HG02798 (cell line): ENCODE measurements around the gene CAPNS1.
"Not testable (repeated sequence)": the region's sequence is repeated elsewhere in the genome, so short reads cannot be mapped to it uniquely, and the experiment has no call there.

ENCODE experiments used
- ATAC-seq: cut with Tn5 transposase; IDR thresholded peaks from one replicate; pipeline ENCODE4 v1.9.1; 2021; ENCODE audit warnings: mild to moderate bottlenecking; ENCODE audit not compliant: unreplicated experiment, poor library complexity

CAPNS1 gene

DNA sequence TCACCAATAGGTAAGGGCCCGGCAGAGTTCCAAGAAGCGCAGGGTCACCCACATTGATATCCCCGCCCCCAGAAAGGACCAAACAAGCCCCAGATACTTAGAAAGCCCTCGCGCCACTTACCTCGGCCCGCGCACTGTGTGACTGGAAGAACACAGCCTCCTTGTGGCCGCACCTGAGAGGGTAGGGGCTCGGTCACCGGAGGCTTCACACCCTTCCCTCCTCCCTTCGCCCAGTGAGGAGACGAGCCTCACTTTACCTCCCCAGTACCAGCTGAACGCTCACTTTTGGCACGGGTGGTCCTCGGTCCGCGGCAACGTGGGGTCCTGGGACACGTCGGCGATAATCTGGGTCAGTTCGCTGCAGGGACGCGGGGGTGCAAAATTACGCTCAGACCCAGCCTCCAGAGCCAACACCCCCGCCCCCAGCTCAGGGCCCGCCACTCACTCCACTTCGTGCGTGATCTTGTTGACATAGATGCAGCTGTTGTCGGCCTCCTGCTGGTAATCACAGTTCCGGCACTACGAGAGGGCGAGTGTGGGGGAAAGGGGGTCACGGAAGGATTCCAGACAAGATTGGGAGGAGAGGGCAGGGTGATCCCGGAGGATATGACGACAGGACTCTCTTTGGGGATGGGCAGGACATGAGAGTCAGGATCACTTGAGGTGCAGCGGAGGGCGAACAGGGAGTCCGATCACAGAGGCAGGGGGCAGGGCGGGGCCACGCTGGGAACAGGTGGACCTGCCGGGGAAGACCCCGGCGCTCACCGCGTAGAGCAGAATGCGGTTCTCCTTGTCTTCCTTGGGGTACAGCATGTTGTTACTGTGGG, 25.8 kb upstream of the CAPNS1 start:
- peak; percentile 0 for ATAC-seq

DNA sequence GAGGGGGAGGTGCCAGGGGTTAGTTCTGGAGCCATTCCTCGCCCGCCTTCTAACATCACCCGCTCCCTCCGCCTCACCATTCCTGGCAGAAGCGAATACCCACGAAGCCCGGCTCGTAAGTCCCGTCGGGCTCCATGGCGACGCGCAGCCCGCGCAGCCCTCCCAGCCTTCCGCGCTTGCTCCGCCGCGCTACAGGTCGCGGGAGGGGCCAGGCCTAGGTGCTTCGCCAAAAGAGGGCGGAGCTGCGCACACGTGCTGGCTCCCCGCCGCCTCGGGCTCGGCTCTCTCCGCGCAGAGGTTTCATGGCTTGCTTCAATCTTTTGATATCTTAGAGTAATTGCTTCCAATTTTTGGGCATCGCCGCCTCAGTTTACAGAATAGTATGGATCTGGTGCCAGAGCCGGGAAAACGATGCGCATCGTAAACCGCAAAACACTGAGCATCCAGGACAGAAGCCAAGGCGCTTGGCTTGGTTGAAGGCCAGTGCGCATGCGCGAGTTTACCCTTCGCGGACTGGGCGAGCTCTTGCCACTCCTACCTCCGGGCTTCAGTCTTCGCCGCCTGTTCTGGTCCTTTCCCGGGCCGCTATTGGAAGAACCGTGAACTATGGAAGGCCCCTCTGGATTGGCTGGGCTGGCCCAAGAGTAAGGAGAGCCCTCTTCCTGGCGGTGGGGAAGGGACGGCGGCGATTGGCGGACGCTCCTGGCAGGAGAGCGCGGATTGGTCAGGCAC, 25.0 kb upstream of the CAPNS1 start, which contains the start of gene POLR2I:
POLR2I (minus strand) TSS at position 155 of the 732 bp plus-strand sequence; CDS start at position 136, 19 bp downstream.
- peak; percentile 85 for ATAC-seq

DNA sequence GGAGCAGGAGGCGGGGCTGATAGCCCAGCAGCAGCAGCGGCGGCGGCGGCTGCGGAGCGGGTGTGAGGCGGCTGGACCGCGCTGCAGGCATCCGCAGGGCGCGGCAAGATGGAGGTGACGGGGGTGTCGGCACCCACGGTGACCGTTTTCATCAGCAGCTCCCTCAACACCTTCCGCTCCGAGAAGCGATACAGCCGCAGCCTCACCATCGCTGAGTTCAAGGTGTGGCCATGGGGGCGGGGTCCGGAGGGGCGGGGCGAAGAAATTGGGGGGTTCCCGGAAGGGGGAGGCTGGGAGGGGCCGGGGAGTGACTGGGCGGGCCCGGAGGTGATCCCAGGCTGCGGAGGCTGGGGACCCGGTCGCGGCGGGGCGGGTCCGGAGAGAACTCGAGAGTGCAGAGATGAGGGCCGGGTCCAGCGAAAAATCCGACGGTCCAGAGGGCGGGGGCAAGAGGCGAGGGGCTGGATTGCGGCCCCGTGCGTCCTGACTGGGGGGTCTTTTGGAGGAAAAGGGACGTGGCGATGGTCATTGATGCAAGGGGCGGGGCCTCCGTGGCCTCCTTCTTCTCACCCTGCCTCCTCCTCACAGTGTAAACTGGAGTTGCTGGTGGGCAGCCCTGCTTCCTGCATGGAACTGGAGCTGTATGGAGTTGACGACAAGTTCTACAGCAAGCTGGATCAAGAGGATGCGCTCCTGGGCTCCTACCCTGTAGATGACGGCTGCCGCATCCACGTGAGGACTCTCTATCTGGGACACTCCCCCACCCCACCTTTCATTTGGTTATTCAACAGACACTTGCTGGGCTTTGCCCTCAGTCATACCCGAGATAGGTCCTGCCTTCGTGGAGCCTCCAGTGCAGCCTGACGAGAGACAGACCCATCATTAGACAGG, 24.2 kb upstream of the CAPNS1 start, which contains the start of gene TBCB:
TBCB (plus strand) TSS at position 16 of the 891 bp plus-strand sequence; CDS start at position 109, 93 bp downstream.
- peak; percentile 34 for ATAC-seq

DNA sequence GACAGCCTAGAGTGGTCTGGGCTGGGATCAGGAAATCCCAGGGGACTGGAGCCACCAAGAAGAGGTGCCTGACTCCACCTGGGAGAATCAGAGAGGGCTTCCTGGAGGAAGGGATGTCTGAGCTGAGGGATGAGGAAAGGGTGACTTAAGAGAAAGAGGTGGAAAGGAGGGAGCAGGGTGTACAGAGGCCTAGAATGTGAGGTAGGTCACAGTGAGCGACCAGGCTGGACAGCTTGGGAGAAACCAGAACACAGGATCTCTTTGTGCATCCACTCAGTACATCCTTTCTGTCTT, 23.6 kb upstream of the CAPNS1 start:
- no peak for ATAC-seq

DNA sequence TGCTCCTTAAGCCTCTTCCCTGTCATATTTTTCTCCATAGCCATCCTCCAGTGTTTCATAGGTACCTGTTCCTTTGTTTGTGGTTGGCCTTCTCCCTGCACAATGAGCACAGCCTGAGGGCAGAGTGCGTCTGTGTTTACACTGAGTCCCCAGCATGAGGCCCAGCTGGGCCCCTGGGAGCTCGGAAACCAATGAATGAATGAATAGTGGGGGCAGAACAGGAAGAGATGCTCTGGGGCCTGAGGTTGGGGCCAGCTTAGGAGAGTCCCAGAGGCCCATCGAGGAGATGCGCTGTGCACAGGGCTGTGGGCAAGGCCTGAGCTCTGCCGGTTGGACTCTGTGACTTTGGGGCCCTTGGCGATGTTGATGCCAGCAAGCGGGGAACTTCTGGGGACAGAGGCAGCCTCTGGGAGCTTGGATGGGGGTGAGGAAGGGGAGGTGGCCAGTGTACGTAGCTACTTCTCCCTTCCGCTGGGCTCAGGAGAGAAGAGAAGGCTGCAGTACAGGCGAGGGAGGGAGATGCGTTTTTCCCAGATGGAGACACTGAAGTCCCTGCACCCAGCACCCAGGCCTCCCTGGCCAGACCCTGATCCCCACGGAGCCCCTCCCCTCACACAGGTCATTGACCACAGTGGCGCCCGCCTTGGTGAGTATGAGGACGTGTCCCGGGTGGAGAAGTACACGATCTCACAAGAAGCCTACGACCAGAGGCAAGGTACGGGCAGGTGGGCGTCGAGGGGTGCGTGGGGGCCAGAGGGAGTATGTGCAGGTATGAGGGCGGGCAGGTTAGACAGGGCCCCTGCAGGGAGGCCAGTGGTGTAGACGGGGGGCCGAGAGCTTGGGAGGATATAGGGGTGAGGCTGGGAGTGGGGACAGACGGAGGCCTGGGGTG, 19.5 kb upstream of the CAPNS1 start:
- no peak for ATAC-seq

DNA sequence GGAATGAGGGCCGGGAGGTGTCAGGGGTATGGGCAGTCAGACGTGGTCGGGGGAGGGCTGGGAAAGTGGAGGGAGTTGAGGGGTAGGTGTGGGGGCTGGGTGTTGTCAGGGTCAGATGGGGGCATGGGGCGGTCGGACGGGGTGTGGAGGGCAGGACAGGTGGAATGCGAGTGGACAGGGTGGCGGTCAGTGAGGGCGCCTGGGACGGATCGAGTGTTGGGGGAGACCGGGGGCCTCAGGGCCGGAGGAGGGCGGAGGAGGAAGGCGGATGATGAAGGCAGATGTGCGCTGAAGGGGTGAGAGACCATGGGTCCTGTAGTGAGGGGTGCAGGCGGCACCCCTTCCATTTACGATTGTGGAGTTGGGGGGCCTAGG, 18.9 kb upstream of the CAPNS1 start:
- ATAC-seq: no peak

DNA sequence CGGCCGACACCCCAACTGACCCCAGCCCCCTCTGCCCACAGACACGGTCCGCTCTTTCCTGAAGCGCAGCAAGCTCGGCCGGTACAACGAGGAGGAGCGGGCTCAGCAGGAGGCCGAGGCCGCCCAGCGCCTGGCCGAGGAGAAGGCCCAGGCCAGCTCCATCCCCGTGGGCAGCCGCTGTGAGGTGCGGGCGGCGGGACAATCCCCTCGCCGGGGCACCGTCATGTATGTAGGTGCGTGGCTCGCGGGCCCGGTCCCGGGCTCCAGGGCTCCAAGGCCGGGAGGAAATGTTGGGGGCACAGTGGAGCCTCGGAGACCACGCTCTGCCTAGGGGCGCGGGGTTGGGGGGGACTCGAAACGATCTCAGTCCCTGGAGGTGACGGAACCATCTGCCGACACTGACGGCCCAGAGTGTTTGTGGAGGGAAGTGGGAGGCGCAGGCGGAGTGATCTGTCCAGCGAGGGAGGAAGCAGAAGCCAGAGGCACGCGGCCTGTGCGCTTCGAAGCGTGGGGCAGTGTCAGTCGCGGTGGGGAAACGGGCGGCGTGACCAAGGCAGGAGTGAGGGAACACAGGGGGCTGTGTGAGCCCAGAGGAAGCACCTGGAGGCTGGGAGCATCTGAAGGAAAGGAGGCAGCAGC, 18.3 kb upstream of the CAPNS1 start:
- ATAC-seq: no peak

DNA sequence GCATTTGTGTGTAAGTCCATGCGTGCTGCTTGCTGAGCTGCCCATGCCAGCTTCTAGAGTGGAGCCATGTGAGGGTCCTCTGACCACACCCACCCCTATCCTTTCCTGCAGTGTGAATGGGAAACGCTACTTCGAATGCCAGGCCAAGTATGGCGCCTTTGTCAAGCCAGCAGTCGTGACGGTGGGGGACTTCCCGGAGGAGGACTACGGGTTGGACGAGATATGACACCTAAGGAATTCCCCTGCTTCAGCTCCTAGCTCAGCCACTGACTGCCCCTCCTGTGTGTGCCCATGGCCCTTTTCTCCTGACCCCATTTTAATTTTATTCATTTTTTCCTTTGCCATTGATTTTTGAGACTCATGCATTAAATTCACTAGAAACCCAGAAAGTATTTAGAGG, 14.3 kb upstream of the CAPNS1 start:
- no peak for ATAC-seq

DNA sequence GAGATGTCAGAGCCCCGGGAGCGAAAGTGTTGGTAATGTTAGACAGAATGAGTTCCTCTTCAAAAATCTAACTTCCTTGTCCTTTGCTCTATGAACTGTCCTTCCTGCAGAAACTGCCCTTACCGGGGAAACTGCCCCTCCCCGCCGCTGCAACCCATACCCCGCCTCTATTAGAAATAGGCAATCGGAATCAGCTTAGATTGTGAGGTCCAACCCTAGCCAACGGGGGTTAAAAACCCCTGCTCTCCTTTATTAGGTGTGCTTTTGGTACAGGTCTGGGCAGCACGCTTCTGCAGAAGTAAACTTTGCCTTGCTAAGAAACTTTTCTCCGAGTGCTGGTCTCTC, 11.5 kb upstream of the CAPNS1 start:
- ATAC-seq: peak; percentile 4

DNA sequence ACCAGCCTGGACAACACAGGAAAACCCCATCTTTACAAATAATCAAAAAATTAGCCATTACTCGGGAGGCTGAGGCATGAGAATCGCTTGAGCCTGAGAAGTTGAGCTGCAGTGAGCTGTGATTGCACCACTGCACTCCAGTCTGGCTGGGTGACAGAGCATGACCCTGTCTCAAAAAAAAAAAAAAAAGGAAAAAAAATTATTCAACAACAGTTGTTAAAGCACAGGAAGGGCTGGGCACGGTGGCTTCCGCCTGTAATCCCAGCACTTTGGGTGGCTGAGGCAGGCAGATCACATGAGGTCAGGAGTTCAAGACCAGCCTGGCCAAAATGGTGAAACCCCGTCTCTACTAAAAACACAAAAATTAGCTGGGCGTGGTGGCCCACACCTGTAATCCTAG, 8.6 kb upstream of the CAPNS1 start:
- not testable (repeated sequence) for ATAC-seq

DNA sequence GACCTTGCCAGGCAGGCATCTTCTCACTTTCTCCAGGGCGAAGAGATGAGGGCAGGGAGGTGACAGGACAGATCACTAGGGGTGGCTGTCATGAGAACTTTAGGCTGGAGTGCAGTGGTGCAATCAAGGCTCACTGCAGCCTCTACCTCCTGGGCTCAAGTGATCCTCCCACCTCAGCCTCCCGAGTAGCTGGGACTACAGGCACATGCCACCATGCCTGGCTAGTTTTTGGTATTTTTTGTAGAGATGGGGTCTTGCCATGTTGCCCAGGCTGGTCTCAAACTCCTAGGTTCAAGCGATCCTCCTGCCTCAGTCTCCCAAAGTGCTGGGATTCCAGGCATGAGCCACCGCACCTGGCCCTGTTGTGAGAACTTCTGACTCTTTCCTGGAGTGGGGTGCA, 5.0 kb upstream of the CAPNS1 start:
- ATAC-seq: not testable (repeated sequence)

DNA sequence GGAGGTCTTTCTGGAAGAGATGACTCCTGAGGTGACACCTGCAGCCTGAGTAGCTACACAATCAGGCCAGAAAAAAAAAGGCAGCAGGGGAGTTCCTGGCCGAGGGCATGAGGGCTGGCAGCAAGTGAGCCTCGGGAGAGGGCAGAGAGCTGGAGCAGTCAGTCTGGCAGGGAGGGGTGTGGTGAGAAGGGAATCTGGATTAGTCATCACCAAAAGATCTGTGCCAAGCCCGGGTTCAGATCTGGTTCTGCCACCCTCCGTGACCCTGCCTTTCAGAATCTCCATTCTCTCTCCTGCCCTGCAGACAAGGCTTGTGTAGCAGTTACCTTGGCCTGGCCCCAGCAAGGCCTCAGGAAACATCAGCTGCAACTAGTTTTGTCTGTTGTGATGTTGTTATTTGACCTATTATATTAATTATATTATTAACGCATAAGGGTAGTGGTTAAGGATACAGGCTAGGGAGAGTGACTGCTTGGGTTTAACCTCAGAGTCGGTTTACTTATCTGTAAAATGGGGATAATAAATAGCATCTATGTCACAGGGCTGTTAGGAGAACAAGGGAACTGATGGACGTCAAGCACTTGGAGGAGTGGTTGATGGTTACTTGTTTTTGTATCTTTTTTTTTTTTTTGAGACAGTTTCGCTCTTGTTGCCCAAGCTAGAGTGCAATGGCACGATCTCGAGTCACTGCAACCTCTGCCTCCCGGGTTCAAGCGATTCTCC, 2.7 kb upstream of the CAPNS1 start:
- ATAC-seq: no peak

DNA sequence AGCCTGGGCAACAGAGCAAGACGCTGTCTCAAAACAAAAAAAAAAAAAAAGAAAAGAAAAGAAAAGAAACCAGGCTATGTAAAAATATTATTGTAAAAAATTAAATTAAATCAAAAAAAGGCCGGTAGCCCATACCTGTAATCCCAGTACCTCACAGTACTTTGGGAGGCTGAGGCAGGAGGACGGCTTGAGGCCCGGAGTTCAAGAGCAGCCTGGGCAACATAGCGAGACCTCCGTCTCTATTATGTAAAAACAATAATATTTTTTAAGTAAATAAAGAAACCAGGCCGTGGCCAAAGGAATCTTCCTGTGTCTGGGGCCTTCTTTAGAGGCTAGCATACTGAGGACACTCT, 770 bp upstream of the CAPNS1 start:
- no peak for ATAC-seq

DNA sequence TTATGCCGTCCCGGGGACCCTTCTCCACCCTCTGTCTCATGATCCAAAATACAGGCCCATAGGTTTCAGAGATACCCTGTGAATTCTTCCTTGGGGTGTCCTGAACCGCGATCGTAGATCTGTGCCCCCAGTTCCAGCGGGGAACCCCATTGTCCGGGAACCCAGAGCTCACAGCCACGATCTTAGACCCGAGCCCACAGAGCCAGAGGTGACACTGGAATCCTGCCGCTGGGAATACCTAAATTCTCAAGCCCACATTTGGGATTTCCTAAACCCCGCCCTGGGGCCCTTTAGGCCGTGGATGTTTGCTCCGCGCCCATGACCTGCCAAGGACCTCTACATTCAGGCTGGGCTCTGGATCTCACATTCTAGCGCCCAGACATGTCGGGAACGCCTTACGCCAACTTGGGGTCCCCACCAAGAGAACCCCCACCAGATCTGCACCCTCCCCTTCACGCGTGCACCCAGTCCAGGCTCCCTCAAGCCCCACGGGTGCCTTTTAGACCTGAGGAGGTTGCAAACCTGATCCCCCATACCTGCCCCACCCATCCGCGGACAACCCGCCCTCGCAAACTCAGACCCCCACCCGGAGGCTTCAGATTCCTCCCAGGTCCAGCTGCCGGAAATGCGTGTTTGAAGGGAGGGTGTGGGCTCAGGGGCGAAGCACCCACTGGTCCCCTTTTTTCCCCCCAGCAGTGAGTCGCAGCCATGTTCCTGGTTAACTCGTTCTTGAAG, 605 bp downstream of the CAPNS1 start:
- ATAC-seq: no peak

DNA sequence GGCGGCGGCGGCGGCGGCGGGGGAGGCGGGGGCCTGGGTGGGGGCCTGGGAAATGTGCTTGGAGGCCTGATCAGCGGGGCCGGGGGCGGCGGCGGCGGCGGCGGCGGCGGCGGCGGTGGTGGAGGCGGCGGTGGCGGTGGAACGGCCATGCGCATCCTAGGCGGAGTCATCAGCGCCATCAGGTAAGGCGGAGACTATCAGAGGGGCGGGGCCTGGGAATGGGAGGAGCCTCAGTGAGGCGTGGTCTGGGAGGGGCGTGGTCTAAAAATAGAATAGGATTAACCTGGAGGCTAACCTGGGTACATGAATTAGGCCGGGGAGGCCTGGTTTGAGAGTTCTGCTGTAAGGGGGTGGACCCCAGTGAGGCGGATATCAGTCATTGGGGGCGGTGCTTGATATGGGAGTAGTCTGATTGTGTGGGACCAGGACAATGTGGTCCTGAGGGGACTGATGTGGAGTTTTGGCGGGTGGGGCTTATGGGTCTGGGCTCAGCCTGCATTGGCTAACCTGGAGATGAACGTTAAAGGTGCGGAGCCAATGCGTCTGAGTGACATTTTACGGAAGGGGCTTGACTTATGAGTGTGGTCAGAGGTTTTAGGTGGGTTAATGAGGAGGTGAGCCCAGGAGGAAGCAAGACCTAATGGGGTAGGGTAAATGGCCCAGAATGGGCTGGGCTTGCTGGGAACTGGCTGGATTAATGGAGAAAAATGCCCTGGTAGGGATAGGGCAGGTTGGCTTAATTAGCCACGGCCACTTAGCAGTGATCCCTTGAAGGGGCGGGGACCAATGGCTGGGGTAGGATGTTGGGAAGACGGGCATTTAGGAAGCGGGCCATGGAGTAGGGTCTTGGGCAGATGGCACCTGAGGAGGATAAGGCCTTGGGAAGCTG, 1.4 kb downstream of the CAPNS1 start:
- ATAC-seq: peak; percentile 49

DNA sequence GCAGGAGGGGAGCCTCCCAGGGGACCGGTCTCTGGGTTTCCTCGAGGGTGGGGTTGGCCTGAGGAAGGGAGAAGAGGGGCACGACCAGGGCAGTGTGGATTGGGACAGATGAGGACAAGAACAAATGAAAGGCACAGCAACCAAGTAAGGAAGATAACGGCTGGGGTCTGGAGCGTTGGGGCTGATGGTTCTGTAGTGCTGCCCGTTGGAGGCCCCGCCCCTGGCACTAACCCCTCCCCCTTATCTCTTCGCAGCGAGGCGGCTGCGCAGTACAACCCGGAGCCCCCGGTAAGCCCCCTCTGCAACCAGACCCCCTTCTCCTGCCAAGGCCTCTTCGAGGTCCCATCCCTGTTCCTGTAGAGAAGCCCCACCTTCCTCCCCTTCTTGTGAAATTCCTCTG, 2.2 kb downstream of the CAPNS1 start:
- no peak for ATAC-seq

DNA sequence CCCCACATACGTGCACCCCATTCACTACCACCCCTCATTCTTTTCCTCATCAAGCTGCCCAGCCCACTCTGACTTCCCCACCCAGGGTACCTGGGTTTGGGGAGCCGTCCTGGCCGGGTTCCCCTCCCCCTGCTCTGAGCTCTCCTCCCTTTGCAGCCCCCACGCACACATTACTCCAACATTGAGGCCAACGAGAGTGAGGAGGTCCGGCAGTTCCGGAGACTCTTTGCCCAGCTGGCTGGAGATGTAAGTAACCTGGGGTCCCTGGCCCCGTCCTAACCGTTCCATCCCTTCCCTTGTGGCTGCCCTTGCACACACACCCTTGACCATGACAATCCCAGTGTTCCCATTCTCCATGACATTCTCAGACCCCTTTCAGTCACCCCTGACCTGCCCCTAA, 2.6 kb downstream of the CAPNS1 start:
- no peak for ATAC-seq
